Stomach smooth muscle (tissue), 2 donors: ENCODE results near the gene POU2F1.
"Not testable (repeated sequence)": the region's sequence is repeated elsewhere in the genome, so short reads cannot be mapped to it uniquely, and the experiment has no call there.

Source experiments
- H3K27ac ChIP-seq: one replicate; pipeline ENCODE4 v1.7.0; 2013; ENCODE audit warnings: mild to moderate bottlenecking, low read length, inconsistent platforms
- H3K27me3 ChIP-seq, 2 donors: one replicate each; pipeline ENCODE4 v1.7.0; 2013; ENCODE audit warnings: low read length in 2 of 2; ENCODE audit not compliant: insufficient read depth in 2 of 2, control insufficient read depth in 1 of 2
- H3K36me3 ChIP-seq, 2 donors: one replicate each; pipeline ENCODE4 v1.7.0; 2013; ENCODE audit warnings: low read length in 2 of 2; ENCODE audit not compliant: control insufficient read depth in 2 of 2, insufficient read depth in 2 of 2
- H3K4me1 ChIP-seq: one replicate; pipeline ENCODE4 v1.7.0; 2013; ENCODE audit warnings: low read length; ENCODE audit not compliant: control insufficient read depth, insufficient read depth
- H3K4me3 ChIP-seq, 2 donors: one replicate each; pipeline ENCODE4 v1.7.0; 2013; ENCODE audit warnings: low read length in 2 of 2
- H3K9ac ChIP-seq, 2 donors: one replicate each; pipeline ENCODE4 v1.7.0; 2013; ENCODE audit warnings: low read length in 2 of 2, mild to moderate bottlenecking in 1 of 2
- H3K9me3 ChIP-seq, 2 donors: one replicate each; pipeline ENCODE4 v1.7.0; 2013; ENCODE audit warnings: low read length in 2 of 2; ENCODE audit not compliant: control insufficient read depth in 2 of 2
- donor health status: healthy.
- donor health status: Pancreatic carcinoma.

Gene POU2F1

GRCh38 chr1:167233373-167233772, 12.7 kb downstream of the POU2F1 start:
- H3K4me3 ChIP-seq, result no peak overlapping the region
- H3K36me3 ChIP-seq, result no peaks in the 10 kb centered on the region
- no peak overlapping the region for H3K9ac ChIP-seq
- H3K9me3 ChIP-seq, result no peaks in the 10 kb centered on the region
- no peaks in the 10 kb centered on the region for H3K27me3 ChIP-seq
- H3K27ac ChIP-seq, result no peak overlapping the region
- H3K4me1 ChIP-seq, result no peaks in the 10 kb centered on the region

DNA sequence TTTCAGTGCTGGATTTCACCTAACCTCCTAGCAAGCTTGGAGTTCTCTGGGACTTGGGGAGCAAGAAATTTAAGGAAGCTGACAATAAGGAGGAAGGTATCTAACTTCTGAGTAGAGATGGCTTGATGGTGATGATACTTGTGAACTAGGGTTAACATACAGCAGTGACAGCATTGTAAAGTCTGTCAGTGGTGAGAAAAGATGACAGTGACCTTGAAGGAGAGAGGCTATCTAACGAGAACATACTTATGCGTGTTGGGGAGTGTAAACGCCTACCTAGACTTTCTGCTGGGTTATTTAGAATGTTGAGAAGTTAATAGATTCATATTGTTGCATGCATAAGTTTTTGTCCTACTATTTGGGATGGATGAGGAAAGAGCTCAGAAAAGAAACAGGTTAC, 16.3 kb downstream of the POU2F1 start:
- Histone ChIP-seq H3K27ac (no peak overlapping the region), H3K4me1 (no peaks in the 10 kb centered on the region), H3K36me3 (no peaks in the 10 kb centered on the region), H3K4me3 (no peak overlapping the region), H3K27me3 (no peaks in the 10 kb centered on the region), H3K9ac (no peak overlapping the region), H3K9me3 (no peaks in the 10 kb centered on the region)

DNA sequence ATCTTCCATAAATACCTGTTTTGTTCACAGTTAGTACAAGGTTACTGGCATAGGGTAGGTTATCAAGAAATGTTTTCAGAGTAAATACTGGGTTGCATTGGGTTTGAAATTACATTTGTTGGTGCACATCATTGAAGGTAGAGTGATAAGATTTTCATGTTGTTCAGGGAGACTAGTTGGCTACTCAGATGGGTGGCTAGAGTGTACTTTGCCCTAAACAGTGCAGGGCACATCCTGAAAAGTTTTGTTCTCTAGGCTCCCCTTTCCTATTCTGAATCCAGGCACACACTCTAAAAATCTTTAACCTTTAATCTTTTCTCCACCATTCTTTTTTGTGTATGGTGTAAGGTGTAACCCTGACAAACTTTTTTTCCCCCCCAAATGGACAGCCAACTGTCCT, 18.0 kb downstream of the POU2F1 start:
- H3K4me1 ChIP-seq, result no peaks in the 10 kb centered on the region
- no peak overlapping the region for H3K27ac ChIP-seq
- no peak overlapping the region for H3K4me3 ChIP-seq
- no peaks in the 10 kb centered on the region for H3K27me3 ChIP-seq
- no peak overlapping the region for H3K9ac ChIP-seq
- H3K36me3 ChIP-seq, result no peaks in the 10 kb centered on the region
- H3K9me3 ChIP-seq, result no peaks in the 10 kb centered on the region

DNA sequence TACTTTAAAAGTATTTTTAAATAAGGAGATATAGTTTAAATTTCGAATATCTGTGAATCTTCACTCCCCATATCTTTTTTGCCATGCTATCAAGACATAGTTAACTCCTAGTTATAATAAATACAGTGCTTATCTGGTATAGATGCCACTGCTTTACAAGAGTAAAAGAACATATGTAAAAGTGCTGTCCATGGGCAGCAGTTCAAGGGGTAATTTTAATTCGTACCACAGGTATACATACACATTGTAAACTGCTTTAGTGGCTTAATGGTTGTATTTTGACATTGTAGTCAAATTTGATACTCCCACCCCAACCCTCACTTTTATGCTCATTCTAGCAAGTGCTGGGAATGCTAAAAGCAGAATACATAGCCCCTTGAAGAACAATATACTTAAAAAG, 18.6 kb downstream of the POU2F1 start:
- no peaks in the 10 kb centered on the region for H3K27me3 ChIP-seq
- no peak overlapping the region for H3K9ac ChIP-seq
- no peak overlapping the region for H3K27ac ChIP-seq
- H3K4me3 ChIP-seq, result no peak overlapping the region
- H3K9me3 ChIP-seq, result no peaks in the 10 kb centered on the region
- no peaks in the 10 kb centered on the region for H3K4me1 ChIP-seq
- H3K36me3 ChIP-seq, result no peaks in the 10 kb centered on the region

DNA sequence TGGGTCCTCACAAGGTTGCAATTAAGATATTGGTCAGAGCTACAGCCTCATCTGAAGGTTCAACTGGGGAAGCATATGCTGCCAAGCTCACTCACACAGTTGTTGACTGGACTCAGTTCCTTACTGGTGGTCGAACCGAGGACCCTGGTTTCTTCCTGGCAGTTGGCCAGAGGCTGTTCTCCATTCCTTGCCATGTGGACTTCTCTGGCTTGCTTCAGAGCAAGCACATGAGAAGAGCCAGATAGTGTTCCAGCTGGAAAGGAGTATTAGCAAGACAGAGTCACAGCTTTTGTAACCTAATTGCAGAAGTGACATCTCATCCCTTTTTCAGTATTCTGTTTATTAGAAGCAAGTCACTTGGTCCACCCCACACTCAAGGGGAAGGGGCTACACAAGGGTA, 23.6 kb downstream of the POU2F1 start:
- Histone ChIP-seq H3K4me3 (no peak overlapping the region), H3K36me3 (no peaks in the 10 kb centered on the region), H3K9me3 (no peaks in the 10 kb centered on the region), H3K27ac (no peak overlapping the region), H3K4me1 (no peaks in the 10 kb centered on the region), H3K27me3 (no peaks in the 10 kb centered on the region), H3K9ac (no peak overlapping the region)

DNA sequence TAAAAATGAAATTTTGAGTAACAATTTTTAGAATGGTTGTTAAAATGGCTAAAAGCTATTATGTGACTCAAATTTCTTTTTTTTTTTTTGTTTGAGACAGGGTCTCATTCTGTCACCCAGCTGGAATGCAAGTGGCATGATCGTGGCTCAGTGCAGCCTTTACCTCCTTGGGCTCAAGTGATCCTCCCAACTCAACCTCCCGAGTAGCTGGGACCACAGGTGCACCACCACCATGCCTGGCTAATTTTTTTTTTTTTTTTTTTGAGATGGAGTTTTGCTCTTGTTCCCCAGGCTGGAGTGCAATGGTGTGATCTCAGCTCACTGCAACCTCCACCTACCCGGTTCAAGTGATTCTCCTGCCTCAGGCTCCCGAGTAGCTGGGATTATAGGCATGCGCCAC, 24.5 kb downstream of the POU2F1 start:
- H3K27ac ChIP-seq, H3K9me3 ChIP-seq, H3K36me3 ChIP-seq, H3K4me1 ChIP-seq, H3K4me3 ChIP-seq, H3K27me3 ChIP-seq, H3K9ac ChIP-seq: not testable (repeated sequence)

DNA sequence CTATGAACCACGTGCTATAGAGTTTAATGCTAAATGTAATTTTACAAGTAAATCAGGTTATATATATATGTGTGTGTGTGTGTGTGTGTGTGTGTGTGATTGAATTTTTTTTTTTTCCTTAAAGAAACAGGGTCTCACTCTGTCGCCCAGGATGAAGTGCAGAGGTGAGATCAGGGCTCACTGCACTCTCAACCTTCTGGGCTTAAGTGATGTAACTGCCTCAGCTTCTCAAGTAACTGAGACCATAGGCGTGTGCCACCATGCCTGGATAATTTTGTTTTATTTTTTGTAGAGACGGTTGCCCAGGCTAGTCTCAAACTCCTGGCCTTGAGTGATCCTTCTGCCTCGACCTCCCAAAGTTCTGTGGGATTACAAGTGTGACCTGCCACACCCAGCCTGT, 26.3 kb downstream of the POU2F1 start:
- Histone ChIP-seq H3K36me3 (no peaks in the 10 kb centered on the region), H3K9me3 (no peaks in the 10 kb centered on the region), H3K4me1 (no peaks in the 10 kb centered on the region), H3K9ac (no peak overlapping the region), H3K27me3 (no peaks in the 10 kb centered on the region), H3K27ac (no peak overlapping the region), H3K4me3 (no peak overlapping the region)

DNA sequence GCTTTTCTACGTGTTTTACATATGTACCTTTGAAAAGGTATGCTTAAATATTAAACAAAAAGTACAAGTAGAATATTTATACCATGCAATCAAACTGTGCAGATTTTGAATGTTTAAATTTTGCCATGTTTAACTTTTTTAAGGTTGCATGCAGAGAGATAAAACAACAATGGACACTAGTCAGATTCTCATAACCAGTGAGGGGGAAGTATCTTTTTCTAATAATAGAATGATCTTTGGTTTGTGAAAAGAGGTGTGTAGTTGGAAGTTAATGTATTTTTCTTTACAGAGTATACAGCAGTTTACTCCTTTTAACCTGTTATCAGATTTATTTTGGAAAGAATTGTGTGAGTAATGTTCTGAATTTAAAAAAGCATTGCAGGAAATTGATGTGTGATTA, 27.1 kb downstream of the POU2F1 start:
- Histone ChIP-seq H3K4me3 (no peak overlapping the region), H3K27me3 (no peaks in the 10 kb centered on the region), H3K27ac (no peak overlapping the region)

DNA sequence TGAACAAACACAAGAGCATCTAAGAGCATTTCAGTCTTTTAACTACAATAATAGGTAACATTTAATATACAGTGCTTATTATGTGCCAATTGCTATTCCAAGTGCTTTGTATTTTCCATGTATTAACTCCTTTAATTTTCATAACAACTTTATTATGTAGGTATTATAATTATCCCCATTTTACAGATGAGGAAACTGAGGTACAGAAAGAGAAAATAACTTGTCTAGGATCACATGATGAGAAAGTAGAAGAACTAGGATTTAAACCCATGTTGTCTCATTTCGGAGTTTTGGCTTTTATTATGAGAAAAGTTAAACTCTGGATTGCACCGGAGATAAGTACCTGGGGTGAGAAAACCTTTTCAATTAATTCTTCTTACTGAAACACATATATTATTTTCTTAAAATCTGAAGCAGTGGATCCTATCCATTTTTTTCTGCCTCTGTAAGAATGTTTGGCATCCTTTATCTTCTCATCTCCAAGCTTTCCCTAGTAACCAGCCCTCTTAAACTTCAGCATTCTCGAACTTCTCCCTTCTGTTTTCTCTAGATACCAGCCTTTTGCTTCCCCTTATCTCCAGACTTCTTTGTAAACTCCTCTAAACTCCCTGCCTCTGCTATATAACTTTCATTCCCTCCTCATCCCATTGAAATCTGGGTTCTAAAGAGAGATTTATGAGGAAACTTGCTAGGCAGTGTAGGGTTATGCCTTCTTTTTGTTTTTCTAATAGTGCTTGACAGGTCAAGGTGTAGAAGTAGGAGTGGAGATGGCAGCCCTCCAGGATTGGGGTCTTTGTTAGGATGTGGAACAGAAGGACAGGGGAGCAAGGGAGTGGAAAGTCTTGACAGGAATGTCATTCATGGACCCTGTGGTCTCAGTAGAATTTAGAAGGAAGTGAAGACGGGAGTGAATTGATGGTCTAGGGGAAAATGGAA, 28.3 kb downstream of the POU2F1 start:
- no peak overlapping the region for H3K27ac ChIP-seq
- H3K36me3 ChIP-seq, result no peaks in the 10 kb centered on the region
- no peak overlapping the region for H3K9ac ChIP-seq

More for the DNA sequence above, 27.1 kb downstream of the POU2F1 start:
- Histone ChIP-seq H3K36me3 (no peaks in the 10 kb centered on the region), H3K9ac (no peak overlapping the region), H3K4me1 (no peaks in the 10 kb centered on the region), H3K9me3 (no peaks in the 10 kb centered on the region)

DNA sequence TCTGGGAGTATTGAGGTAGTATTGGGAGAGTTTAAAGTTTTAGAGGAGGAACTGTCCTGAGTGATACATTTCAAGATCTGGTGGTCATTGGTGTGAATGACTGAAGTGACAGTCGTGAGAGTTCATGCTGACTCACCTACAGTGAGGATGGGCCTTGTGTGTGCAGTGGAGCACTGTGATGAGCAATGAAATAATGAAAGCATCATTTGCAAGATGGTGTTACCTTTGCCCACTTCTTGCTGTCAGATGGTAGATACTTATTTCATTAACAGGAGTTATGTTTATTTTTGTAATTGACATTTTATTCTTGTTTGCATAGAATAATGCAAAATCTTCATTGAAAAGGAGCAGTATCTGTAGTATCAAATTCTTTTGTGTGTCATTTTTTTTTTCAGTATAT, 29.0 kb downstream of the POU2F1 start:
- Histone ChIP-seq H3K27ac (no peak overlapping the region), H3K9me3 (no peaks in the 10 kb centered on the region), H3K9ac (no peak overlapping the region), H3K4me3 (no peak overlapping the region), H3K36me3 (no peaks in the 10 kb centered on the region), H3K27me3 (no peaks in the 10 kb centered on the region), H3K4me1 (no peaks in the 10 kb centered on the region)

More for the DNA sequence above, 28.3 kb downstream of the POU2F1 start:
- no peaks in the 10 kb centered on the region for H3K27me3 ChIP-seq
- H3K4me3 ChIP-seq, result no peak overlapping the region
- H3K9me3 ChIP-seq, result no peaks in the 10 kb centered on the region
- H3K4me1 ChIP-seq, result no peaks in the 10 kb centered on the region

DNA sequence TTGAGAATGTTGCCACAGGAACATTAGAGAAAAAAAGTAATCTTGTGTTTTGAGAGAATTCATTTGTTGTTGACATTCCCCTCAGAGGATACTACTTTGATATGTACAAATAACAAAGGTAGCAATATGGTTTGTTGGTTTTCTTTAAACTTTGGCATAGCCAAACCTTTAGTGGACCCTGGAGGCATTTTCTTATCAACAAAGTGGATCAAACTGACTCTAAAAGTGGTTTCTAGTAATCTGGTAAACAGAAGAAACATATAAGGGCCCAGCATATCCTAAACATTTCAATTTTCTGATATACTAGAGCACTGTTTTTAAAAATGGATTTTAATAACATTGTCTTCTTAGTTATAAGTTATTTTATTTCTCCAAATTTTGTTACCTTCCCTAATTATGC, 29.8 kb downstream of the POU2F1 start:
- H3K27ac ChIP-seq, result no peak overlapping the region
- H3K4me3 ChIP-seq, result no peak overlapping the region
- no peak overlapping the region for H3K9ac ChIP-seq
- H3K27me3 ChIP-seq, result no peaks in the 10 kb centered on the region
- no peaks in the 10 kb centered on the region for H3K4me1 ChIP-seq
- no peaks in the 10 kb centered on the region for H3K9me3 ChIP-seq
- H3K36me3 ChIP-seq, result no peaks in the 10 kb centered on the region
